Stimulated activated effector memory CD8-positive, alpha-beta T cell treated with anti-CD3 and anti-CD28 coated beads, Interleukin-12 subunit alpha, Interleukin-12 subunit beta, amount 100 ng/mL, for 72 hours (primary cell): ENCODE data around the gene FAF1.

Experiments used
- ATAC-seq: fragments of 150-1000 bp; cut with Tn5 transposase; 2 replicates; pipeline ENCODE4 v1.10.0; 2021
- DNase-seq, 2 donors: peaks; one replicate each; pipeline ENCODE4 v3.0.0; 2021 to 2022; ENCODE audit warnings: low spot score in 2 of 2
- H3K27ac Mint-ChIP-seq: one replicate; pipeline ENCODE4 v1.8.0; 2022; ENCODE audit warnings: mild to moderate bottlenecking, mixed read lengths
- H3K36me3 Mint-ChIP-seq: one replicate; pipeline ENCODE4 v1.8.0; 2022; ENCODE audit warnings: mild to moderate bottlenecking, mixed read lengths
- H3K4me1 Mint-ChIP-seq: one replicate; pipeline ENCODE4 v1.8.0; 2022; ENCODE audit warnings: mixed read lengths
- H3K4me3 Mint-ChIP-seq: one replicate; pipeline ENCODE4 v1.8.0; 2022; ENCODE audit warnings: mild to moderate bottlenecking, mixed read lengths
- H3K9me3 Mint-ChIP-seq: one replicate; pipeline ENCODE4 v1.8.0; 2022; ENCODE audit warnings: mixed read lengths

FAF1 gene

DNA sequence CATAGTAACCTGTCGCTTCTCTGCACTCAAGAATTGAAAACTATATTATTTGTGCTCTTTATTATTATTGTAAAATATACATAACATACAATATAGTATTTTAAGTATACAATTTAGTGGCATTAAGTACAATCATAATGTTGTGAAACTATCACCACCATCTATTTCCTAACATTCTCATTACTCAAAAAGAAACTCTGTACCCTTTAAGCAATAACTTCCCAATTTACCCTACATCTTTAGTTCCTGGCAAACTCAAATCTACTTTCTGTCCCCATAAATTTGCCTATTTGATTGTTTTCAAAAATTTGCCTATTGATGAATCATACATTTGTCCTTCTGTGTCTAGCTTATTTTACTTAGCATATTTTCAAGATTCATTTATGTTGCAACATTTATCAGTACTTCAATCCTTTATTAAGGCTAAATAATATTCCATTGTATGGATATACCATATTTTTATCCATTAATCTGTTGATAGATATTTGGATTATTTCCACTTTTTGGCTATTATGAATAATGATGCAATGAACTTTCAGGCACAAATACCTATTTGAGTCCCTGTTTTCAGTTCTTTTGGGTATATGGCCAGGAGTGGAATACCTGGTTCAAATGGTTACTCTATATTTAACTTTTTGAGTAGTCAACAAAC lies 437.2 kb downstream of the FAF1 start:
- peaks cover 3% of the 10 kb centered on the region for H3K9me3 Mint-ChIP-seq
- H3K4me1 Mint-ChIP-seq = no peaks in the 10 kb centered on the region
- no peak overlapping the region for H3K4me3 Mint-ChIP-seq
- ATAC-seq (no peak), DNase-seq (no peak)
- H3K27ac Mint-ChIP-seq = no peak overlapping the region
- peaks cover 12% of the 10 kb centered on the region for H3K36me3 Mint-ChIP-seq

DNA sequence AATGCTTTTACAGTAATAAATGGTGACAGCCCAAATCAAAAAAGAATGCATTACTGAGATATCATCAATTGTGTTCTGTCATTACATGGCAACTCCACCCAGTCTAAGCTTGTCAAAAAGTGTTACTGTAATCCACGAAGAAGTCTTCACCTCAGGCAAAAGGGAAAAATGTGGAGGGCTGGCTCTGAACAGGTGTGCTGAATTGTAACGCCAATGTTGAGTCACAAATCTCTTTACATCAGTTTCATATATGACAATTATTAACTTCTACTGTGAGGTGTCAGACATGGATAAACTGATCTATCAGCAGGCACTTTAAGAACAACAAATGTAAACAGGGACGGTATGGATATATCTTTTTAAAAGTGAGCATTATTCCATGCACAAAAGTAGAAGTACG lies 438.4 kb downstream of the FAF1 start:
- no peak overlapping the region for H3K27ac Mint-ChIP-seq
- no peak for DNase-seq
- H3K4me3 Mint-ChIP-seq = no peak overlapping the region
- ATAC-seq = no peak
- H3K4me1 Mint-ChIP-seq = no peaks in the 10 kb centered on the region
- H3K9me3 Mint-ChIP-seq = peaks cover 3% of the 10 kb centered on the region
- peaks cover 10% of the 10 kb centered on the region for H3K36me3 Mint-ChIP-seq

DNA sequence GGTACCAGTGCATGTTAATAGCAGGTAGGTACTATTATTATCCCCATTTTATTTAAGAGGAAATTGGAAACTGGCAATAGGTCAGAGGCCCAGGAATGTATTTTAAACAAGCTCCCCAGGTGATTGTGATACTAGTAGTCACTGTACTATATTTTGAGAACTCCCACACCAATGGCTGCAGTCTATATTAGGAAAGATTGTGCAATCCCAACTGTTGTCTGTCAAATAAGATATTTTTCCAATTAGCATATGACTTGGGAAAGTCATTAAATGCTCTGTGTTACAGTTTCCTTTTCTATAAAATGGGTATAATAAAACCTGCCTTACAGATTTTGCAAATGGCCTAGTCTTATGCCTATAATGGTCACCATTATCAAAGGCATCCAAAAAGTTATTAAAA lies 442.6 kb downstream of the FAF1 start:
- DNase-seq (no peak), ATAC-seq (no peak)
- Mint-ChIP-seq H3K9me3 (no peaks in the 10 kb centered on the region), H3K36me3 (peaks cover 6% of the 10 kb centered on the region), H3K4me1 (no peaks in the 10 kb centered on the region), H3K4me3 (no peak overlapping the region), H3K27ac (no peak overlapping the region)

DNA sequence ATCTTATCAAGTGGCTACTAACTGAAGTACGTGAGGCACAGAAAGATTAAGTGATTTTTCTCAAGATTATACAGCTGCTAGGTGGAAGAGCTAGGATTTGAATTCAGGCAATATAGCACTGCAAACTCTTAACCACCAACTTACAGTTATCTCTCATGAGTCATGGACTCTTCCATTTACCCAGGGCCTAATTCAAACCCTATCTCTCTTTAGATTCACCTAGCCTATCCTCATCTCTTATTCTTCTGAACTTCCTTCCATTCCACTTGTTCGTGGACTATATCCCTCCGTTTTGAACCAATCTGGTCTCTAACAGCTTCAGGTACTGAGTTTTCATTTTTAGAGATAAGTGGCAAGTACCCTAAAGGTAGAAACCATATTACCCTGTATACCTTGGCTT lies 444.0 kb downstream of the FAF1 start:
- ATAC-seq (no peak), DNase-seq (no peak)
- no peaks in the 10 kb centered on the region for H3K9me3 Mint-ChIP-seq
- no peak overlapping the region for H3K4me3 Mint-ChIP-seq
- H3K4me1 Mint-ChIP-seq = no peaks in the 10 kb centered on the region
- H3K27ac Mint-ChIP-seq = no peak overlapping the region
- peaks cover 6% of the 10 kb centered on the region for H3K36me3 Mint-ChIP-seq

DNA sequence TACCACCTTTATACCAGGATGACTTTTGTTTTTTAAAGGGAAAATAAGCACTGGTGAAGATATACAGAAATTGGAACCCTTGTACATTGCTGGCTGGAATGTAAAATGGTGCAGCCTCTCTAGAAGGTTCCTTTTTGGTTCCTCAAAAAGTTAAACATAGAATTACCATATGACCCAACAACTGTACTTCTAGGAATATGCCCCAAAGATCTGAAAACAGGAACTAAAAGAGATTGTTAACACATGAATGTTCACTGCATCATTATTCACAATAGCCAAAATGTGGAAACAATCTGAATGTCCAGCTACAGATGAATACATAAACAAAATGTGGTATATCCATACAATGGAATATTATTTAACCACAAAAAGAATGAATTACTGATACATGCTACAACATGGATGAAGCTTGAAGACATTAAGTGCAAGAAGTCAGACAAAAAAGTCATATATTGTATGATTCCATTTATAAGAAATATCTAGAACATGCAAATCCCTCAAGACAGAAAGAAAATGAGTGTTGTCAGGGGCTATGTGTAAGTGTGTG lies 452.0 kb downstream of the FAF1 start:
- H3K4me1 Mint-ChIP-seq = no peaks in the 10 kb centered on the region
- ATAC-seq (no peak), DNase-seq (no peak)
- H3K27ac Mint-ChIP-seq = no peak overlapping the region
- H3K4me3 Mint-ChIP-seq = no peak overlapping the region
- peaks cover 9% of the 10 kb centered on the region for H3K9me3 Mint-ChIP-seq
- no peaks in the 10 kb centered on the region for H3K36me3 Mint-ChIP-seq

DNA sequence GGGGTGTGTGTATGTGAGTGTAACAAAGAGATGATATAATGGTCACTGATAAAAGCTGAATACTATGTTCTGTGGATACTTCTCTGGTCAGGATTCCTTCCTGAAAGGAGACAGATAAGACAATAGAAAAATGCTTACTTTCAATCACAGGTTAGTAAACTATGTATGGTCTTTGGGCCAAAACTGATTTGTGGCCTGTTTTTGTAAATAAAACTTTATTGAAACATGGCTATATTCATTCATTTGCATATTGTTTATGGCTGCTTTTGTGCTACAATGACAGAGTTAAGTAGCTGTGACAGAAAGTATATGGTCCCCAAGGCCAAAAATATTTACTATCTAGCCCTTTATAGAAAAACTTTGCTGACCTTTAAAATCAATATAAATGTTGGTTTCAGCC lies 454.6 kb downstream of the FAF1 start:
- Mint-ChIP-seq H3K36me3 (no peaks in the 10 kb centered on the region), H3K4me1 (no peaks in the 10 kb centered on the region), H3K4me3 (no peak overlapping the region), H3K9me3 (peaks cover 9% of the 10 kb centered on the region), H3K27ac (no peak overlapping the region)
- DNase-seq (no peak), ATAC-seq (no peak)

DNA sequence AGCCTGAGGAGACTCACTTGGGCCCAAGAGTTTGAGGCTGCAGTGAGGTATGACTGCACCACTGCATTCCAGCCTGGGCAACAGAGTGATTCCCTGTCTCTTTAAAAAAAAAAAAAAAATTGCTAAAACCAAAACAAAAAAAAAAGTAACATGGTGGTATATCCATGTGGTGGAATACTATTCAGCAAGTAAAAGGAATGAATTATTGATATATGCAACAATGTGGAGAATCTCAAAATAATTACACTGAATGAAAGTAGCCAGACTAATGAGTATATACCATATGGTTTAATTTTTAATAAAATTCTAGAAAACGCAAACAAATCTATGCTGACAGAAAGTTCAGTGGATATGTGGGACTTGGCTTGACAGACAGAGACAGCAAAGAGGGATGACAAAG lies 456.6 kb downstream of the FAF1 start:
- no peaks in the 10 kb centered on the region for H3K36me3 Mint-ChIP-seq
- H3K27ac Mint-ChIP-seq = no peak overlapping the region
- peaks cover 9% of the 10 kb centered on the region for H3K9me3 Mint-ChIP-seq
- H3K4me3 Mint-ChIP-seq = no peak overlapping the region
- ATAC-seq = no peak
- H3K4me1 Mint-ChIP-seq = no peaks in the 10 kb centered on the region
- DNase-seq = no peak

DNA sequence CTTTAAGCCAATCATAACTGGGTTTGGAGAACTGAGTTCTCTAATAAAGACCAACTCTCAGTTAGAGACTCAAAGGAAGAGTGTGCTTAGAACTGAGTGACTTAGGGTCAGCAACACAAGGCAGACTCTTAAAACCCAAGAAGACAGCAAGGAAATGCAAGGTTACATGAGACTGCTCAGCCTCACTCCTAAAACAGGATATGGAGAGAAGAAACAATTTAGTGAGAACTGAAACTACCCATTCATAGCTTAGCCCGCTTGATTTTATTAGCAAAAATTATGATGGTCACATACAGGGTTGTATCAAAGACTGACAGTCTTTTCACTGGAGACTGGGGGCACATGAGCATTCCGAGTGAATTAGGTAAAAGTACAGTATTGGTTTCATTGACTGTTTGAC lies 457.9 kb downstream of the FAF1 start:
- ATAC-seq (no peak), DNase-seq (no peak)
- Mint-ChIP-seq H3K4me1 (no peaks in the 10 kb centered on the region), H3K4me3 (no peak overlapping the region), H3K36me3 (peaks cover under 1% of the 10 kb centered on the region), H3K9me3 (peaks cover 9% of the 10 kb centered on the region), H3K27ac (no peak overlapping the region)

DNA sequence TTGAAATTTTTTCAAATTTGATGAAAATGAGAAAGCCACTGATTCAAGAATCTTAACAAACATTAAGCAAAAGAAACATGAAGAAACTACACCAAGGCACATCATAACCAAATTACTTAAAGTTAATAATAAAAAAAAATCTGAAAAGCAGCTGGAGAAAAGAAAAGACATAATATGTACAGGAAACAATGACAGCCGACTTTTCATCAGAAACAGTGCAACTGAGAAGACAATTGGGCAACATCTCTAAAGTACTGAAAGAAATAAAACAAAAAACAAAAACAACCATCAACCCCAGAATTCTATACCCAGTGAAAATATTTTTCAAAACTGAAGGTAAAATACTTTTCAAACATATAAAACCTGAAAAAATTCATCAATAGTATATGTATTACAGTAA lies 463.1 kb downstream of the FAF1 start:
- Mint-ChIP-seq H3K27ac (no peak overlapping the region), H3K4me3 (no peak overlapping the region), H3K9me3 (no peaks in the 10 kb centered on the region), H3K36me3 (peaks cover 12% of the 10 kb centered on the region), H3K4me1 (no peaks in the 10 kb centered on the region)
- no peak for ATAC-seq
- DNase-seq = no peak

DNA sequence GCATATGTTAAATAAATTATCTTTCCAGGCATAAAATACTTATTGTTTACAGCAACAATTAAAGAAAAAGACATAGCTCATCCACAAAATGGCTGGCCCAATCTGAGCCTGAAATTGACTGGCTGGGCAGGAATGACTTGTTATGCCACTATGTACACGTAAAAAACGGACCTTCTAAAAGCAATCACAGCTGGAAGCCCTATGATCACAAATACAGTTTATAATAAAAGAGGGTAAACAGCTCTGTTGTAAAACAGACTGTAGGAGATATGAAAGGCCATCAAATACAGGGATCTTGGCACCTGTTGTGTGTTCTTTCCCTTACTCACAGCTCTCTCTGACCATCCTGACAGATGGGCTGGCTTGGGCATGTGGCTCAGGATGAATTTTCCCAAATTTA lies 466.4 kb downstream of the FAF1 start:
- DNase-seq (no peak), ATAC-seq (no peak)
- Mint-ChIP-seq H3K36me3 (peaks cover 38% of the 10 kb centered on the region), H3K9me3 (no peaks in the 10 kb centered on the region), H3K4me3 (no peak overlapping the region), H3K27ac (no peak overlapping the region), H3K4me1 (peaks cover 11% of the 10 kb centered on the region)

DNA sequence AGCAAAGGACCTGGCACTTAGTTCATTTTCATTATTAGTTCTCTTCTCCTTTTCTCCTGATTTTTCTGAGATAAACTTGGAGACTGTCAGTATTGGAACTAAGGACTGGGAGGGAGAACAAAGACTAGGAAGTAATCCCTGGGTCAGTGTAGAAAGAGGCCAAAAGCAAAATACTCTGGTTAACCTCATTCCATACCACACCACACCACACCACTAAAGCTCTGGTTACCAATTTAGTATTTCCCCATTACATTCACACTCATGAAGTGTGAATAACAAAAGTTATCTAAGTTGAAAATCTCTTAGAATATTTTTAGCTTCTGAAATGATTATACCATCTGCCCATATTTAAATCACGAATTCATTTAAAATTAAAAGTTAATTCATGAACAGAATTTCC lies 467.9 kb downstream of the FAF1 start:
- peaks cover 11% of the 10 kb centered on the region for H3K4me1 Mint-ChIP-seq
- ATAC-seq = no peak
- no peak for DNase-seq
- H3K36me3 Mint-ChIP-seq = peaks cover 37% of the 10 kb centered on the region
- H3K4me3 Mint-ChIP-seq = no peak overlapping the region
- H3K9me3 Mint-ChIP-seq = no peaks in the 10 kb centered on the region
- H3K27ac Mint-ChIP-seq = no peak overlapping the region

DNA sequence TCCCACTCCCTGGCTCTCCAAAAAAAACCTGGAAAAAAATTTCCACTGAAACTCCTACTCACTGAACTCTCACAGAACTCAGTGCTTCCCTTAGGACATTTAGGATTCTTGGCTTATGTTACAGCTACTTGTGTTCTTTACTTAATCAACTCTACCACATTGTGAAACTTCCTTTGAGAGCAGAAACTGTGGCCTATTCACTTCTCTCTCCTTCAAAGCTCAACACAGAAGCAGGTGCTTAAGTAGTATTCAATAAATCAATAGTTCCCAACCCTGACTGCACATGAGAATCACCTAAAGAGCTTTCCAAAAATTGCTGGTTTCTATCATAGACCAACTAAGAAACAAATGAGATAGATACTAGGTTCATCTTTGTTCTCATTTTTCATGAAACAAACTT lies 468.9 kb downstream of the FAF1 start:
- Mint-ChIP-seq H3K27ac (peak overlapping the region; percentile 75), H3K4me1 (peaks cover 11% of the 10 kb centered on the region), H3K36me3 (peaks cover 28% of the 10 kb centered on the region), H3K9me3 (no peaks in the 10 kb centered on the region), H3K4me3 (no peak overlapping the region)
- DNase-seq (no peak), ATAC-seq (no peak)

DNA sequence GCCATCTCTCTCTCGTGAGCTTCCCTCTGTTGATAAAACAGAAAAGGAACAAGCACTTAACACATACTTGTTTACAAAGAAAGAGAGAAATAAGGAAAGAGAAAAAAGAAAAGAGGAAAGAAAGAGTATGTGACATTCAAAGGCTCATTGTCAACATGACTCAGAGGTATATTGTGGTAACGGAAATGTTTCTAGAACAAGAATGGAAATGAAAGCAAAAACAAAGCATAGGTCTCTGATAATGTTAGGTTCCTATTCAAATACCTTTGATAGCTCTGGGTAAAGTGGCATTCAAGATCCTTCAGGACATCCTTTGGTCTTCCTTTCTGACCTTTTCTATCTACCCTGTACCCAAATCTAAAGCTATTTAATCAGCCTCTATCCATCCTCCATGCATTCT lies 469.4 kb downstream of the FAF1 start:
- Mint-ChIP-seq H3K36me3 (peaks cover 26% of the 10 kb centered on the region), H3K9me3 (no peaks in the 10 kb centered on the region), H3K27ac (peak overlapping the region; percentile 75), H3K4me1 (peaks cover 11% of the 10 kb centered on the region), H3K4me3 (no peak overlapping the region)
- DNase-seq (no peak), ATAC-seq (peak; percentile 34)

DNA sequence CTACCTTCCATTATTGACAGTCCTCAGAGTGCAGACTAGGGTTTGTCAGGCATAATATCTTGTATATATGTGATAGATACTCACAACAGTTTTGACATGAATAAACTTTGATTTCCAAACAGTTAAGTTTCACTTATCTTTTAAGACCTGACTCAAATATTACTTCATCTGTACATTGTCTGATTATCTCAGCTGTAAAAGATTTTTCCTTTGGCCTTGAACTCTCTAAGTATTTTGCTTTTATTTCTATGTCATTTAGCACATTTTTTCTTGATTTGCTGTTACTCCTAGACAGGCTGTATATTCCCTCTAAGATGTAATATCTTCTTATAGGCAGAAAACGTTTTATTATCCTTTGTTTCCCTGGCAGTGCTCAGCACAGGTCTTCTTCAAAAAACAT lies 471.2 kb downstream of the FAF1 start:
- ATAC-seq (no peak), DNase-seq (no peak)
- no peak overlapping the region for H3K27ac Mint-ChIP-seq
- peaks cover 11% of the 10 kb centered on the region for H3K4me1 Mint-ChIP-seq
- H3K36me3 Mint-ChIP-seq = peaks cover 26% of the 10 kb centered on the region
- H3K4me3 Mint-ChIP-seq = no peak overlapping the region
- H3K9me3 Mint-ChIP-seq = no peaks in the 10 kb centered on the region

DNA sequence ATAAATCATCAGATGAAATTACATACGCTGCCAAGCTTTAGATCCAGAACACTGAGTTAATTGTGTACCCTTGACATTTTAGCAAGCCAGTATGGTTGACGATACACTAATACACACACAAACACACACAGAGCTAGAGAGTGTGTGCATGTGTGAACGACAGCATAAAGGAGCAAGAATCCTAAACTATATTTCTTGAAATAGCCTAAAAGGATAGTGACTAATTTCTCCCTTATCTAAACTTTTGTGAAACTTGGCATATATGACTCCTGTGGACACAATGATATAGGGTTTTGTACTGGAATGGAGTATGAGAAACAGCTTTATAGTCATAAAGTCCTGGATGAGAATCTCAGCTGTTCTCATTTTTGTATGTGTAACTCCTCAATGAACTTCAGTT lies 471.7 kb downstream of the FAF1 start:
- H3K36me3 Mint-ChIP-seq = peaks cover 26% of the 10 kb centered on the region

DNA sequence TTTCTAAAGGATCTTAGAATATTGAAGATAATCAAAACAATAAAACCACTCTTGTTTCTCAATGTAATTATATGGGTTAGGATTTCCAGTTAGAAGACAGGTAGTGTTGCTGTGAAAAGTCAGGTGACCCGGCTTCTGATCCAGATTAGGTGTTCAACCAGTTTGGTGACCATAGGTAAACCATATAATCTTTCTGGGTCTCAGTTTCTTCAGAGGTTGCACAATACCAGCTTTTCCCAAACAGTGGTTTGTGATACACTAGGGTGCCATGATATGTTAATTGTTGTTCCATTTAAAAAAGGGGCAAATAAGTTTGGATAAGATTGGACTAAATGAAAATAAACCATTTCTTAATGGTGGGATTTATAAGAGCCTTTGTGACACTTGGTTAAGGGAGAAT lies 472.3 kb downstream of the FAF1 start:
- peaks cover 26% of the 10 kb centered on the region for H3K36me3 Mint-ChIP-seq

More for the DNA sequence above, 471.7 kb downstream of the FAF1 start:
- H3K27ac Mint-ChIP-seq = no peak overlapping the region
- DNase-seq (no peak), ATAC-seq (no peak)
- H3K4me1 Mint-ChIP-seq = peaks cover 11% of the 10 kb centered on the region
- H3K9me3 Mint-ChIP-seq = no peaks in the 10 kb centered on the region
- no peak overlapping the region for H3K4me3 Mint-ChIP-seq

More for the DNA sequence above, 472.3 kb downstream of the FAF1 start:
- ATAC-seq = no peak
- H3K4me1 Mint-ChIP-seq = peaks cover 11% of the 10 kb centered on the region
- DNase-seq = no peak
- no peaks in the 10 kb centered on the region for H3K9me3 Mint-ChIP-seq
- no peak overlapping the region for H3K4me3 Mint-ChIP-seq
- H3K27ac Mint-ChIP-seq = no peak overlapping the region
